Activated T-helper 1 cell treated with anti-CD3 and anti-CD28 coated beads, Interleukin-2, amount 50 U/mL, for 16 hours (primary cell): ENCODE results near the gene PRSS35.
A peak's percentile ranks its signal among the peaks of the same experiment; 100 is the strongest.
"Not testable (repeated sequence)": the region's sequence is repeated elsewhere in the genome, so short reads cannot be mapped to it uniquely, and the experiment has no call there.

Source experiments
- DNase-seq, 2 donors: peaks; one replicate each; pipeline ENCODE4 v3.0.0-alpha.2; 2020; ENCODE audit warnings: low read depth in 1 of 2, low spot score in 1 of 2

The PRSS35 gene

DNA sequence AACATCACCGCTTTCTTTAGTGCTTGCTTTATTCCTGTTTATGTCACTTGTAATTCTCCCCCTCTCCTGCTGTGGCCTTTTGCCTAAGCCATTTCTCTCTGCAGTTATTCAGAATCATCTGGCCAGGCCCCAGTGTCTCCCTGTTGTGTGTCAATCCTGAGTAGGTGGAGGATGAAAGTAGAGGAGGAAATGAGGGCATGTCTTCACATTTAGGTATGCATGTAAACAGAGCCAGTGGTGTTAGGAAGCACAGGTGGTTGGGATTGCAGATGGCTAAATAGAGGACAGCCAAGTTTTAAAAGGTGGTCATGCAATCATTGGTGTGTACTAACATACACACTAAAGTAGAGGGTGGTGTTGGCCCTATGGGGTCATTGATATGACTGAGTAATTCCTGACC is 5.2 kb downstream of the PRSS35 start:
- DNase-seq = no peak

DNA sequence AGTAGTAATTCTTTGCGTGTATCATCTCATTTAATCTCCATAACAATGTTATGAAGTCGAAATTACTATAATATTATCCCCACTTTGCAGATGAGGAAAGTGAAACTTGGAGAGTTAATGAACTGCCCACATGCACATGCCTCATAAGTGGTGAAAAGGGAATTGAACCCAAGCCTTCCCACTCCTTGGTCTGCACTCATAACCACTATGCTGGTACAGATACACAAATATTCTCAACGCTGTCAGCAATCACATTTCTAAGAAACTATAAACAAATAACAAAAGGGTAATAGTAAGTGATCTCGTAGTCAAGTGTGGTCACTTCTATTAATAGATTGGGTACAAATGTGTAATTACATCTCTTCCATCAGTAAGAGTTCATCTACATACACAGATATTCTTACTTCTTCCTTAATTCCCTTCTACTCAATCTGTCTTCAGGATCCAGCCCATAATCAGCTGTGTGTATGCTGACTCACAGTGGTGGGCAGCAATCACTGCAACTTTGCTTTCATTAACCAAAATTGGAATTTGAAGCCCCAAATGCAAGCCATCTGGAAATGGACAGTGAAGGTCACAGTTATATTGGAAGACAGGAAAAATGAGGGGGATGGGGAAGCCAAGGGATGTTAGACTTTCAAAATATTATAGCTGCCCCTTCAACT is 6.6 kb downstream of the PRSS35 start:
- no peak for DNase-seq

DNA sequence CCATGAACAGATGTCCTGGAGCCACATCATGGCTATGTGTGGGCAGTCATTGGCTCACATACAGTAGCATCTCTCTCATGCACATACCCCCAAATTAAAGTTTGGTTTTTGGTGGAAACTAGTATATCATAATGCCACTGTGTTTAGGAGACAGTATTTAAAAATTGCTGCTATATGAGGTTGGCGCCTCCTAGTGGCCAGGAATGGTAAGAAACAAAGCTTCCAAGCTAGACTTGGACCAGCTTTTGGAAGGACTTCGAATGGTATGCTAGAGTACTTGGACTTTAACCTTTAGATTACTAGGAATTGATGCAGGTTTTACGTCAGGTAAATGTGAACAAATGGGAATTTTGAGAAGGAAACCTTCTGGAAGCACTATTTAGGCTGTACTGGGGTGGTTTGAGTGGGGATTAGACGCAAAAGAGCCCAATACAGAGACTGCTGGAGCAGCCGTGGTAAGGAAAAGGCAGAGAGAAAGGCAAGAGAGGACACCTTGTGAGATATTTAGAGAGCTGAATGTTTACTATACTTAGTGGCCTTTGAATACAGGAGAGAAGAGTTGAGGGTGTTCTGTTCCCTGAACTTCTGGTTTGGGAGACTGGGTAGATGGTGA is 23.8 kb downstream of the PRSS35 start:
- peak in 1 of 2 donors; percentile 17 for DNase-seq

DNA sequence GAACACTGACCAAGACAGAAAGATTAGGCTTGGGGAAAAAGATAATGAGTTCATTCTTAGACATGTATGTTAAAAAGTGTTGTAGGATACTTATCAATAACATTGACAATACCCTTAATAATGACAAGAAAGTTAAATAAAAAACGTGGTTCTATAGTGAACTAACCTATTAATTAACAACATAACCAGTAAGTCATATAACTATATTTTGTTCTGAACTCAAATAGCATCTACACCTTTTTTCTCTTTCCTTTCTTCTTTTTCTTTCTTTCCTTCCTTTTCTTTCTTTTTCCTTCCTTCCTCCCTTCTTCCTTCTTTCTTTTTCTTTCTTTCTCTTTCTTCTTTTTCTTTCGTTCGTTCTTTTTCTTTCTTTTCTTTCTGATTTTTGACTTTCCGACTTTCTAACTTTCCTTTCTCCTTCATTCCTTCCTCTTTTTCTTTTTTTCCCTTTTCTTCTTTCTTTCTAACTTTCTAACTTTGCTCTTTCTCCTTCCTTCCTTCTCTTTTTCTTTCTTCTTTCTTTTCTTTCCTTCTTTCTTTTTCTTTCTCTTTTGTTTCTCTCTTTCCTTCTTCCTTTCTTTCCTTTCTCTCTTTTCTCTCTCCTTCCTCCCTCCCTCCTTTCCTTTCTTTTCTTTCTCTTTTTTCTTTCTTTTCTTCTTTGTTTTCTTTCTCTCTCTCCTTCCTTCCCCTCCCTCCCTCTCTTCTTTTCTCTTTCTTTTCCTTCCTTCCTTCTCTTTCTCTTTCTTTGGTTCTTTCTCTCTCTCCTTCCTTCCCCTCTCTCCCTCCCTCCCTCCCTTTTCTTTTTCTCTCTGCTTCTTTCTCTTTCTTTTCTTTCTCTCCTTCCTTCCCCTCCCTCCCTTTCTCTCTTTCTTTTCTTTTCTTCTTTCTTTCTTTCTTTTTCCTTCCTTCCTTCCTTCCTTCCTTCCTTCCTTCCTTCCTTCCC is 24.6 kb downstream of the PRSS35 start:
- no peak for DNase-seq

DNA sequence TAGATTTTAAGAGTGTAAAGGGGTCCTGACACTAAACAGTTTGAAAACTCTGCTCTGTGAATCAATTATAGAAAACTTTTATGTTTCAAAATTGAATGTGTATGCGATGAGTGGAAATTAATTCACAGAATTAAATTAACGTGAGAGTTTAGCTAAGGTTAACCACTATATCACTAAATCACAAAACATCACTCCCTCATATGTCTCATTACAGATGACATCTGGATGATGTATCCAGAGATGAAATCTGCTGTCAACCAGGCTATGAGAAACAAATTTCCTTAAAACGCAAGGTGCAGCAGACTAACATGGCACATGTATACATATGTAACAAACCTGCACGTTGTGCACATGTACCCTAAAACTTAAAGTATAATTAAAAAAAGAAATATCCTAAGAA is 27.3 kb downstream of the PRSS35 start:
- no peak for DNase-seq

DNA sequence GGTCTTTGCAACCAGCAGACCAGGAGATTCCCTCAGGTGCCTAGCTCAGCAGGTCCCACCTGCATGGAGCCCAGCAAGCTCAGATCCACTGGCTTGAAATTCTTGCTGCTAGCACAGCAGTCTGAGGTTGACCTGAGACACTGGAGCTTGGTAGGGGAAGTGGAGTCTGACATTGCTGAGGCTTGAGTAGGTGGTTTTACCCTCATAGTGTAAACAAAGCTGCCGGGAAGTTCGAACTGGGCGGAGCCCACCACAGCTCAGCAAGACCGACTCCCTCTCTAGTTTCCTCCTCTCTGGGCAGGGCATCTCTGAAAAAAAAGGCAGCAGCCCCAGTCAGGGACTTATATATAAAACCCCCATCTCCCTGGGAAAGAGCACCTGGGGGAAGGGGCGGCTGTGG is 34.3 kb downstream of the PRSS35 start:
- no peak for DNase-seq

DNA sequence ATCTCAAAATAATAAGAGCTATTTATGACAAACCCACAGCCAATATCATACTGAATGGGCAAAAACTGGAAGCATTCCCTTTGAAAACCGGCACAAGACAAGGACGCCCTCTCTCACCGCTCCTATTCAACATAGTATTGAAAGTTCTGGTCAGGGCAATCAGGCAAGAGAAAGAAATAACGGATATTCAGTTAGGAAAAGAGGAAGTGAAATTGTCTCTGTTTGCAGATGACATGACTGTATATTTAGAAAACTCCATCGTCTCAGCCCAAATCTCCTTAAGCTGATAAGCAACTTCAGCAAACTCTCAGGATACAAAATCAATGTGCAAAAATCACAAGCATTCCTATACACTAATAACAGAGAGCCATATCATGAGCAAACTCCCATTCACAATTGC is 38.1 kb downstream of the PRSS35 start:
- DNase-seq = not testable (repeated sequence)

DNA sequence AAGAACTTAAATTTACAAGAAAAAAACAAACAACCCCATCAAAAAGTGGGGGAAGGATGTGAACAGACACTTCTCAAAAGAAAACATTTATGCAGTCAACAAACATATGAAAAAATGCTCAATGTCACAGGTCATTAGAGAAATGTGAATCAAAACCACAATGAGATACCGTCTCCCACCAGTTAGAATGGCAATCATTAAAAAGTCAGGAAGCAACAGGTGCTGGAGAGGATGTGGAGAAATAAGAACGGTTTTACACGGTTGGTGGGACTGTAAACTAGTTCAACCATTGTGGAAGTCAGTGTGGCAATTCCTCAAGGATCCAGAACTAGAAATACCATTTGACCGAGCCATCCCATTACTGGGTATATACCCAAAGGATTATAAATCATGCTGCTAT is 39.4 kb downstream of the PRSS35 start:
- not testable (repeated sequence) for DNase-seq

DNA sequence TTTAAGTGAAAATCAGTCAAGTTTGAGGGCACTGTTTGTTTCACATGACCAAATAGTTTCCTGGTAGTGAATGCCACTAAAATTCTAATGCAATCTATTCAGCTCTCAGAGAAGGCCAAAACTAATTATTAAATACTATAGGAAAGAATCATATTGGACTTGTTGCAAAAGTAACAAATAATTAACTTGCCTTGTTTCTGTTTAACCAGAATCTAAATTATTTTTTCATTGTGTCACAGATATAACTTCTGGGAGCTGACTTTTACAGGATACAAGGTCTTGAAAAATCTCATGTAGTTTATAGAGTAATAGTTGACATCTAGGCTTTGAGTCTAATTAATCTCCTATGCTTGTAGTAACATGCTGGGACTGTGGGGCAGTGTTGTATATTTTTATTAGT is 44.5 kb downstream of the PRSS35 start:
- DNase-seq = no peak

DNA sequence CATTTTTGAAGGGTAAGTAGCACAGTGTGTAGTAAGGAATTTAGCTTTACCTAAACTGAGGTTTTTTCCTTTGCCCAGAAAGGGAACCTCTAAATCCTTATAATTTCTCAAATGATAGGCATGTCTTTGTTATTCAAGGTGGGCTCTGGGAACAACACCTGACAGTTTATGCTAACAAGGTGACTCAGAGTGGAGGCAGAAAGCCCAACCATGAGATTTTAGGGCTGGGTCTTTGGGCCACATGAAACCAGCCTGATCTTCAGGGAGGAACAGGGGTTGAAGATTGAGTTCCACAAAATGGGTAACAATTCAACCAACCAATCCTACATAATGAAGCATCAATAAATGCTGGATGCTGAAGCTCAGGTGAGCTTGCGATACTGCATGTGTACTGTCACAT is 46.6 kb downstream of the PRSS35 start:
- DNase-seq = no peak

DNA sequence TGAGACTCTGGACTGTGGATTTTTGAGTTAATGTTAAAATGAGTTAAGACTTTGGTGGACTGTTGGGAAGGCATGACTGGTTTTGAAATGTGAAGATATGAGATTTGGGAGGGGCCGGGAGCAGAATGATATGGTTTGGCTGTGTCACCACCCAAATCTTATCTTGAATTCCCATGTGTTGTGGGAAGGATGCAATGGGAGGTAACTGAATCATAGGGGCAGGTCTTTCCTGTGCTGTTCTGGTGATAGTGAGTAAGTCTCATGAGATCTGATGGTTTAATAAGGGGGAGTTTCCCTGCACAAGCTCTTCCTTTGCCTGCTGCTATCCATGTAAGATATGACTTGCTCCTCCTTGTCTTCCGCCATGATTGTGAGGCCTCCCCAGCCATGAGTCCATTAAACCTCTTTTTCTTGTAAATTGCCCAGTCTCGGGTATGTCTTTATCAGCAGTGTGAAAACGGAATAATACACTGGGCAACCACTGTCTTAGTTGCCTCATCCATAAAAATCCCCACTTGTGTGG is 59.4 kb downstream of the PRSS35 start:
- not testable (repeated sequence) for DNase-seq

DNA sequence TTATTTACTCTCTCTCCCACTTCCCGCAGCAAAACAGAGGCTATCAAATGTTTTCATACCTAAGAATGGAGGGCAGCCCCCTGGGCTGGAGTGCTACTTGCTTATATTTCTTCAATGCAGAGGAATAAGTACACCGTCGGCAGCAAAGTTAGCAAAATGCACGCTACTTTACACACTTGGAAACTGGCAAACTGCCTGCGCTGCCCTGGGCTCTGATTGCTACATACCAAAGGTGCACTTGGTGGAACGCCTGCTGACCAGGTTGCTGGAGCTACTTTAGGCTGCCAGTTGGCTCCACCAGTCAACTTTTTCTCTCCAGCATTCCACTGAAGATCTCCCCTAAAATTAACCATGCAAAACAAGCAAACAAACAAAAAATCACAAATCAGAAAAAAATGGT is 62.4 kb downstream of the PRSS35 start:
- no peak for DNase-seq
